ENCODE measurements around the gene CRIP2. TPM values are rescaled to one million over a fixed set of nuclear protein-coding genes. Genes with fewer than 3 reads are reported as not detected.

CRIP2 gene
- total and polyA plus RNA-seq, 9 donors: 0.35 to 242 (median 47.8) TPM

- H3K9me3 ChIP-seq: no peaks in the 10 kb centered on the region
- peak overlapping the region; percentile 33 for H3K4me3 ChIP-seq
- peaks cover 4% of the 10 kb centered on the region for H3K4me1 ChIP-seq (ENCODE audit: insufficient read depth)
- TF ChIP-seq EP300 (IDR thresholded peaks at IDR 0.05) (no peak), POLR2A (IDR thresholded peaks at IDR 0.05) (no peak), CTCF (IDR thresholded peaks at IDR 0.05) (no peak)
- intact Hi-C loops (cut with DNase I): loop anchor here (2.0 to 5.0 kb wide), 4 partner anchors 106 to 186 kb away; partner anchors contain the start of gene BRF1 (in 1 of the 4)
- no peaks in the 10 kb centered on the region for H3K27me3 ChIP-seq
- WGBS, 3 donors: 61 to 80% (median 71%) methylated on average over 24 to 26 of the region's 26 CpGs
- H3K27ac ChIP-seq: no peak overlapping the region
- H3K36me3 ChIP-seq: no peaks in the 10 kb centered on the region
- DNase-seq: peak in 3 of 5 donors; percentile 39 to 53 (median 49)
Measured at GRCh38 chr14:105487986-105488777, 13.6 kb downstream of the CRIP2 start.

GRCh38 chr14:105488781-105489541, 14.3 kb downstream of the CRIP2 start:
- 55 to 63% (median 57%) methylated on average over 20 of the region's 20 CpGs for WGBS, 3 donors

GRCh38 chr14:105489542-105490266, 15.1 kb downstream of the CRIP2 start:
- no peaks in the 10 kb centered on the region for H3K9me3 ChIP-seq
- H3K36me3 ChIP-seq: no peaks in the 10 kb centered on the region
- peaks cover 4% of the 10 kb centered on the region for H3K4me1 ChIP-seq (ENCODE audit: insufficient read depth)
- peak; percentile 79 to 91 (median 86) for DNase-seq
- H3K4me3 ChIP-seq: peak overlapping the region; percentile 57
- intact Hi-C loops (cut with DNase I): loop anchor here (2.0 to 10.0 kb wide), 6 partner anchors 38 to 395 kb away; partner anchors contain the start of genes BRF1 (in 1 of the 4) and TMEM121 (in 1 of the 4)
- TF ChIP-seq EP300 (IDR thresholded peaks at IDR 0.05) (no peak), CTCF (IDR thresholded peaks at IDR 0.05) (peak; percentile 57 to 75 (median 73)), POLR2A (IDR thresholded peaks at IDR 0.05) (peak; percentile 51)
- peak overlapping the region; percentile 66 to 87 for H3K27ac ChIP-seq
- H3K27me3 ChIP-seq: no peaks in the 10 kb centered on the region
- 1% methylated on average over 30 to 43 of the region's 44 CpGs for WGBS, 3 donors

More at GRCh38 chr14:105488781-105489541, 14.3 kb downstream of the CRIP2 start:
- Histone ChIP-seq H3K36me3 (no peaks in the 10 kb centered on the region), H3K27ac (no peak overlapping the region), H3K4me1 (ENCODE audit: insufficient read depth) (peaks cover 4% of the 10 kb centered on the region), H3K27me3 (no peaks in the 10 kb centered on the region), H3K4me3 (no peak overlapping the region), H3K9me3 (no peaks in the 10 kb centered on the region)
- TF ChIP-seq CTCF (IDR thresholded peaks at IDR 0.05): no peak
- intact Hi-C loops (cut with DNase I): loop anchor here (2.0 to 5.0 kb wide), 4 partner anchors 107 to 187 kb away; partner anchors contain the start of gene BRF1 (in 1 of the 4)
- DNase-seq: peak in 4 of 5 donors; percentile 28 to 55 (median 42)

- 0% methylated on average over 11 to 33 of the region's 33 CpGs for WGBS, 3 donors
- Histone ChIP-seq H3K4me3 (peak overlapping the region; percentile 57), H3K9me3 (no peaks in the 10 kb centered on the region), H3K27ac (peak overlapping the region; percentile 66 to 87), H3K4me1 (ENCODE audit: insufficient read depth) (peaks cover 4% of the 10 kb centered on the region), H3K36me3 (no peaks in the 10 kb centered on the region), H3K27me3 (no peaks in the 10 kb centered on the region)
- intact Hi-C loops (cut with DNase I): loop anchor here in 2 of 4 donors (5.0 to 10.0 kb wide), 3 partner anchors 37 to 395 kb away; partner anchors contain the start of gene TMEM121 (in 1 of the 2)
- peak in 4 of 5 donors; percentile 66 to 82 (median 80) for DNase-seq
- TF ChIP-seq EP300 (IDR thresholded peaks at IDR 0.05) (no peak), POLR2A (IDR thresholded peaks at IDR 0.05) (no peak), CTCF (IDR thresholded peaks at IDR 0.05) (no peak)
Measured at GRCh38 chr14:105490267-105490571, 15.6 kb downstream of the CRIP2 start.

All from ovary (tissue), 9 donors.